H1 (cell line): Measurements from ENCODE around the gene RANGRF. TPM values are rescaled to one million over a fixed set of nuclear protein-coding genes. Genes with fewer than 3 reads are reported as not detected.

Source experiments
- CTCF ChIA-PET: fragments of 300-600 bp; sonication (Branson Sonifier 250); formaldehyde crosslinking; loops from one replicate; lab custom pipeline; 2021; ENCODE audit not compliant: partially characterized antibody; lab: Charles Lee
- POLR2A ChIA-PET: fragments of 300-600 bp; sonication (Branson Sonifier 250); formaldehyde crosslinking; loops from one replicate; lab custom pipeline; 2021; ENCODE audit warnings: inconsistent platforms; ENCODE audit not compliant: partially characterized antibody; lab: Charles Lee
- DNase-seq, 2 experiments: peaks; one replicate each; pipeline versions ENCODE4 v3.0.0 to v3.0.0-alpha.2; 2010 to 2022; ENCODE audit warnings: low spot score in 2 of 2, low read depth in 1 of 2, mixed read lengths in 1 of 2
- FAIRE-seq: peaks from 2 replicates; lab custom pipeline; 2011; peaks lifted over from hg19 to GRCh38; lab: Jason Lieb, UNC
- H2AFZ ChIP-seq: 2 replicates; pipeline ENCODE4 v1.8.1; 2012; ENCODE audit warnings: low read length, inconsistent platforms
- H2AK5ac ChIP-seq: 2 replicates; pipeline ENCODE4 v1.6.1; 2013; ENCODE audit warnings: low read depth, low read length
- H2BK120ac ChIP-seq: replicated peaks from 2 replicates; pipeline ENCODE3; 2013; ENCODE audit warnings: low read depth, low read length, inconsistent platforms
- H2BK12ac ChIP-seq: 2 replicates; pipeline ENCODE4 v1.6.1; 2013; ENCODE audit warnings: low read depth, low read length
- H2BK15ac ChIP-seq: 2 replicates; pipeline ENCODE4 v1.6.1; 2013; ENCODE audit warnings: low read length
- H2BK20ac ChIP-seq: 2 replicates; pipeline ENCODE4 v1.6.1; 2013; ENCODE audit warnings: low read length
- H2BK5ac ChIP-seq: 2 replicates; pipeline ENCODE4 v1.6.1; 2013; ENCODE audit warnings: low read depth, low read length
- H3K14ac ChIP-seq: 2 replicates; pipeline ENCODE4 v1.6.1; 2013; ENCODE audit warnings: inconsistent platforms; ENCODE audit not compliant: insufficient read length
- H3K18ac ChIP-seq: 2 replicates; pipeline ENCODE4 v1.6.1; 2013; ENCODE audit warnings: low read length; ENCODE audit errors: extremely low read depth
- H3K23ac ChIP-seq: 2 replicates; pipeline ENCODE4 v1.6.1; 2013; ENCODE audit warnings: inconsistent platforms; ENCODE audit not compliant: insufficient read length
- H3K23me2 ChIP-seq: 2 replicates; pipeline ENCODE4 v1.6.1; 2013; ENCODE audit warnings: low read depth, low read length
- H3K27ac ChIP-seq: 2 replicates; pipeline ENCODE4 v1.6.1; 2011; ENCODE audit warnings: low read depth, low read length, inconsistent platforms
- H3K27me3 ChIP-seq, 4 experiments: replicated peaks in 1 of 4; 1 replicate in 1 of 4; 2 replicates in 3 of 4; pipeline versions ENCODE4 v1.6.1 to v1.8.1; 2011 to 2013; ENCODE audit warnings: low read length in 3 of 4, mild to moderate bottlenecking in 3 of 4, inconsistent platforms in 2 of 4, mixed read lengths in 2 of 4, moderate library complexity in 1 of 4; ENCODE audit not compliant: control insufficient read depth in 3 of 4, insufficient read depth in 3 of 4; ENCODE audit errors: extremely low read depth in 1 of 4
- H3K36me3 ChIP-seq, 4 experiments: 2 replicates each; pipeline versions ENCODE4 v1.6.1 to v1.8.1; 2011 to 2013; ENCODE audit warnings: mild to moderate bottlenecking in 4 of 4, low read length in 3 of 4, moderate library complexity in 2 of 4, control low read depth in 1 of 4, inconsistent platforms in 1 of 4; ENCODE audit not compliant: insufficient read depth in 4 of 4, control insufficient read depth in 2 of 4
- H3K4ac ChIP-seq: replicated peaks from 2 replicates; pipeline ENCODE3; 2013; ENCODE audit warnings: low read length, low read depth, mixed read lengths, inconsistent platforms; ENCODE audit not compliant: insufficient read length
- H3K4me1 ChIP-seq, 4 experiments: replicated peaks in 1 of 4; 1 replicate in 1 of 4; 2 replicates in 3 of 4; pipeline versions ENCODE4 v1.6.1 to v1.8.1; 2011 to 2013; ENCODE audit warnings: low read length in 3 of 4, inconsistent platforms in 2 of 4, mixed read lengths in 1 of 4; ENCODE audit not compliant: insufficient read depth in 4 of 4, control insufficient read depth in 3 of 4
- H3K4me2 ChIP-seq, 2 experiments: 2 replicates each; pipeline versions ENCODE4 v1.6.1 to v1.8.1; 2011 to 2013; ENCODE audit warnings: low read depth in 2 of 2, low read length in 2 of 2, control low read depth in 1 of 2, inconsistent platforms in 1 of 2, mild to moderate bottlenecking in 1 of 2; ENCODE audit not compliant: insufficient read depth in 1 of 2
- H3K4me3 ChIP-seq, 4 experiments: fragments of 200-600, 300-600 bp in 1 of 4; sonication (generic), shearing (Covaris generic), sonication (Bioruptor Twin) in 1 of 4; 2 replicates each; pipeline versions ENCODE4 v1.5.1 to v1.8.1; 2011 to 2016; ENCODE audit warnings: low read length in 4 of 4, low read depth in 3 of 4, control low read depth in 2 of 4, inconsistent platforms in 2 of 4, mild to moderate bottlenecking in 2 of 4, mixed read lengths in 1 of 4, moderate library complexity in 1 of 4; ENCODE audit not compliant: insufficient read depth in 2 of 4; ENCODE audit errors: extremely low read depth in 1 of 4
- H3K56ac ChIP-seq: replicated peaks from 2 replicates; pipeline ENCODE3; 2013; ENCODE audit warnings: low read depth, mild to moderate bottlenecking, mixed read lengths, low read length, inconsistent platforms; ENCODE audit not compliant: insufficient read length
- H3K79me1 ChIP-seq: 2 replicates; pipeline ENCODE4 v1.6.1; 2013; ENCODE audit warnings: low read depth, low read length, control low read depth
- H3K79me2 ChIP-seq, 2 experiments: 2 replicates each; pipeline versions ENCODE4 v1.6.1 to v1.8.1; 2012 to 2013; ENCODE audit warnings: low read length in 2 of 2, mild to moderate bottlenecking in 2 of 2, inconsistent platforms in 1 of 2; ENCODE audit not compliant: insufficient read depth in 2 of 2, control insufficient read depth in 1 of 2
- H3K9ac ChIP-seq, 4 experiments: replicated peaks in 1 of 4; 1 replicate in 1 of 4; 2 replicates in 3 of 4; pipeline versions ENCODE4 v1.6.1 to v1.8.1; 2011 to 2013; ENCODE audit warnings: low read depth in 3 of 4, low read length in 3 of 4, control low read depth in 2 of 4, mild to moderate bottlenecking in 2 of 4, moderate library complexity in 2 of 4, inconsistent platforms in 1 of 4; ENCODE audit errors: extremely low read depth in 1 of 4
- H3K9me3 ChIP-seq, 2 experiments: 2 replicates each; pipeline versions ENCODE4 v1.6.1 to v1.8.1; 2012 to 2013; ENCODE audit warnings: mild to moderate bottlenecking in 2 of 2, moderate library complexity in 2 of 2, control low read depth in 1 of 2, inconsistent platforms in 1 of 2, low read depth in 1 of 2, low read length in 1 of 2, mixed read lengths in 1 of 2; ENCODE audit not compliant: insufficient read depth in 2 of 2
- H4K20me1 ChIP-seq, 2 experiments: replicated peaks in 1 of 2; 2 replicates each; pipeline versions ENCODE3 to v1.8.1; 2011 to 2013; ENCODE audit warnings: inconsistent platforms in 2 of 2, low read length in 2 of 2, mild to moderate bottlenecking in 1 of 2; ENCODE audit not compliant: insufficient read depth in 2 of 2, control insufficient read depth in 1 of 2
- H4K5ac ChIP-seq: 2 replicates; pipeline ENCODE4 v1.6.1; 2013; ENCODE audit warnings: low read length, low read depth, mixed read lengths, inconsistent platforms; ENCODE audit not compliant: insufficient read length
- H4K8ac ChIP-seq: 2 replicates; pipeline ENCODE4 v1.8.0; 2013; ENCODE audit warnings: mild to moderate bottlenecking, moderate library complexity, low read length, inconsistent platforms; ENCODE audit not compliant: insufficient read depth; ENCODE audit errors: extremely low read depth
- H4K91ac ChIP-seq: replicated peaks from 2 replicates; pipeline ENCODE3; 2013; ENCODE audit warnings: low read length, mixed read lengths, inconsistent platforms; ENCODE audit not compliant: insufficient read length
- ASH2L ChIP-seq: fragments of 200-600, 300-600 bp; sonication (generic); IDR thresholded peaks from one replicate; pipeline ENCODE4 v1.7.1; 2017; ENCODE audit warnings: low read length
- ATF3 ChIP-seq: IDR thresholded peaks from 2 replicates; pipeline ENCODE4 v1.6.1; 2011; ENCODE audit warnings: low read depth, mild to moderate bottlenecking, low read length; ENCODE audit not compliant: insufficient read depth
- HDAC2 ChIP-seq, 2 experiments: fragments of 300-600 bp in 1 of 2; sonication (generic) in 1 of 2; IDR thresholded peaks; 2 replicates each; pipeline ENCODE4 v1.6.1; 2011 to 2012; ENCODE audit warnings: low read depth in 2 of 2, low read length in 2 of 2, mild to moderate bottlenecking in 2 of 2, moderate library complexity in 2 of 2, borderline replicate concordance in 1 of 2, inconsistent platforms in 1 of 2
- KDM1A ChIP-seq: fragments of 200-600, 300-600 bp; sonication (generic); IDR thresholded peaks from 2 replicates; pipeline ENCODE4 v1.7.1; 2016; ENCODE audit warnings: mild to moderate bottlenecking, low read length, borderline replicate concordance
- MAX ChIP-seq: IDR thresholded peaks from 2 replicates; pipeline ENCODE4 v1.6.1; 2012; ENCODE audit warnings: inconsistent platforms
- SIN3A ChIP-seq, 2 experiments: IDR thresholded peaks in 1 of 2; conservative IDR thresholded peaks in 1 of 2; 2 replicates each; pipeline ENCODE4 v1.6.1; 2011 to 2012; ENCODE audit warnings: low read length in 2 of 2, improper control_type of control experiment in 1 of 2, low read depth in 1 of 2, mild to moderate bottlenecking in 1 of 2
- TAF1 ChIP-seq: IDR thresholded peaks from 2 replicates; pipeline ENCODE4 v1.6.1; 2011; ENCODE audit warnings: mild to moderate bottlenecking, low read depth, low read length
- TBP ChIP-seq: IDR thresholded peaks from 2 replicates; pipeline ENCODE4 v1.6.1; 2011; ENCODE audit warnings: low read depth, low read length, improper control_type of control experiment
- WGBS, 2 experiments: shearing (Covaris generic) in 1 of 2; methylation state at CpG; one replicate each; pipeline versions ENCODE4 v1.1.6 to v1.1.7; 2013 to 2015; ENCODE audit warnings: low lambda C conversion rate in 2 of 2, mixed read lengths in 2 of 2, inconsistent platforms in 1 of 2, low coverage in 1 of 2, missing lambda C conversion rate in 1 of 2; ENCODE audit not compliant: insufficient replicate concordance in 2 of 2, insufficient coverage in 1 of 2, insufficient read length in 1 of 2; ENCODE audit errors: extremely low coverage in 1 of 2, missing lambda C conversion rate in 1 of 2; 5-methylcytosine and 5-hydroxymethylcytosine counted together
- polyA plus RNA-seq, 7 experiments: library from polyadenylated mRNA; depleted of rRNA in 3 of 7; stranded (reverse) in 5 of 7; unstranded in 2 of 7; fragments of >200 nt in 5 of 7; fragments of 200-250 nt in 2 of 7; gene quantifications; 1 replicate in 5 of 7; 2 replicates in 1 of 7; 4 replicates in 1 of 7; pipeline versions ENCODE4 v1.2.1 to v1.2.3, GENCODE V29; 2011 to 2013; ENCODE audit warnings: missing spikeins in 2 of 7, mixed read lengths in 2 of 7
- total RNA-seq: library from RNA; stranded (reverse); fragmentation: NEBNext Ultra II Directional; extraction: Animal tissue kit (Norgen Biotek cat#: 25700); gene quantifications from 2 replicates; pipeline ENCODE4 v1.2.1, GENCODE V29; 2021

Gene RANGRF
- total and polyA plus RNA-seq, 2 of the 8 experiments (the other 6 are each of a cell fraction or from before 2014, with no cell fraction given) = 36.9 to 49.6 TPM

DNA sequence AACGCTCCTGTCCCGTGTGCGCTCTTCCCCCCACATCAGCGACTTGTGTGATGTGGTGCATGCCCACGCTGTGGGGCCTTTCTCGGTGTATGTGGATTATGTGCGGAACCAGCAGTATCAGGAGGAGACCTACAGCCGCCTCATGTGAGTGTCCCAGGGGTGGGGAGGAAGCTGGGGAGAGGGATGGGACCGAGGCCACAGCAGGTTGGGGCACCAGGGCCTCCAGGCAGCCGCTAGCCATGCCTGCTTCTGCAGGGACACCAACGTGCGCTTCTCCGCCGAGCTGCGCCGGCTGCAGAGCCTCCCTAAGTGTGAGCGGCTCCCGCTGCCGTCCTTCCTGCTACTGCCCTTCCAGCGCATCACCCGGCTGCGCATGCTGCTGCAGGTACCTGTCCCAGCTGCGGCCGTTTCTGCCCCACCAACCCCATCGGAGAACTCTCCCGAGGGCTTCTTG lies 27.3 kb downstream of the RANGRF start:
- peak overlapping the region; percentile 68; the same call in 1 of the 2 replicates for H2BK12ac ChIP-seq
- no peak overlapping the region; the same call in 1 of the 2 replicates for H2BK15ac ChIP-seq
- peaks cover 14% of the 10 kb centered on the region for H3K23me2 ChIP-seq
- H3K9ac ChIP-seq = peak overlapping the region in 1 of 4 experiments; percentile 22; a peak in 1 of 7 replicates
- H3K14ac ChIP-seq = no peak overlapping the region
- FAIRE-seq (no peak), DNase-seq (peak in 1 of 2 experiments; percentile 69)
- H2BK20ac ChIP-seq = no peak overlapping the region
- H3K18ac ChIP-seq = peak overlapping the region; percentile 38
- no peak overlapping the region for H3K56ac ChIP-seq
- no peak overlapping the region for H2BK120ac ChIP-seq
- no peaks in the 10 kb centered on the region for H3K79me2 ChIP-seq
- no peak overlapping the region for H3K27ac ChIP-seq
- H3K79me1 ChIP-seq = no peaks in the 10 kb centered on the region
- peaks cover 0 to 16% (median 4%) of the 10 kb centered on the region in 4 experiments; a peak in 5 of 7 replicates for H3K4me1 ChIP-seq
- H3K4ac ChIP-seq = no peak overlapping the region
- peak overlapping the region; percentile 97 for H2AFZ ChIP-seq
- H2BK5ac ChIP-seq = peak overlapping the region; percentile 66; the same call in 1 of the 2 replicates
- POLR2A ChIA-PET = interaction anchor here (0.7 to 3.6 kb wide), 8 partner anchors 11 to 93 kb away, joined by 3 to 24 read pairs (median 4); partner anchors contain the start of genes KRABD2, RPL26 and SLC25A35
- no peak overlapping the region for H3K23ac ChIP-seq
- CTCF ChIA-PET = interaction anchor here (0.6 to 5.9 kb wide), 5 partner anchors 11 to 132 kb away, joined by 3 to 21 read pairs (median 3); partner anchors contain the start of gene RPL26
- H3K4me2 ChIP-seq = peak overlapping the region; percentile 97 to 98
- no peak overlapping the region for H4K5ac ChIP-seq
- H4K8ac ChIP-seq = peak overlapping the region; percentile 16
- H3K27me3 ChIP-seq = peaks cover 3 to 30% (median 23%) of the 10 kb centered on the region in 4 experiments
- H4K20me1 ChIP-seq = no peaks in the 10 kb centered on the region
- no peaks in the 10 kb centered on the region for H3K36me3 ChIP-seq
- H3K4me3 ChIP-seq = peak overlapping the region; percentile 46 to 79 (median 66)
- H4K91ac ChIP-seq = no peak overlapping the region
- WGBS, 2 experiments = 9% methylated on average over 23 of the region's 26 CpGs; no CpG with 5 or more reads in 1 of the 2 experiments
- H3K9me3 ChIP-seq = no peaks in the 10 kb centered on the region
- H2AK5ac ChIP-seq = no peak overlapping the region
- TF ChIP-seq MAX (peak; percentile 48; the same call in 1 of the 2 replicates), SIN3A (conservative IDR thresholded peaks at IDR 0.05 in 1 of 2, IDR thresholded peaks at IDR 0.05 in 1 of 2; ENCODE audit: low read depth in 1 of 2, low read length in 2 of 2) (0 out of 4 replicates have a peak, but pooled peaks of 1 of the 2 experiments have one; percentile 37), KDM1A (no peak), ASH2L (peak; percentile 72), ATF3 (no peak), TAF1 (no peak), TBP (peak; percentile 68), HDAC2 (IDR thresholded peaks at IDR 0.05; ENCODE audit: borderline replicate concordance in 1 of 2, low read depth in 2 of 2, low read length in 2 of 2) (no peak)
